ENCODE results near the gene CST5.

CST5 gene

DNA sequence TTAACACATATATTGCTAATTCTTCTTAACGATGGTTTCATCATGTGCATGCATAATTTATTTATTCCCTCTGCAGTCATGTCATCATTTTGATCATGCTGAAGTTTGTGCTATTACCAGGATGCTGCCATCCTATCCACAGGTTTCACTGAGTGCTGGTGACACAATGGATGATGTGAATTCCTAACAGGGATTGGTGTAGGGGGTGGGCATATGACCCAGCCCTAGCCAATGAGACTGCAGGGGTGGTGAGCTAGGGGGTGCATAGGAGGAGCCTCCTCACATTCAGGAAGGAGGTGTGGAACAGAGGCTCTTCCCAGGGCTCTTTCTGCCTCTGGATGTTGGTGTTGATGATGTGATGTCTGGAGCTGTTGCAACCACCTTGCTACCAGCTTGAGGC lies 7.5 kb downstream of the CST5 start:
- ATAC-seq, result no peak
- TF ChIP-seq BACH2 (CRISPR knock-in tag; IDR thresholded peaks at IDR 0.05; ENCODE audit: borderline replicate concordance) (no peak), ZFP30 (CRISPR knock-in tag; IDR thresholded peaks at IDR 0.05) (no peak), ZNF8 (CRISPR knock-in tag; IDR thresholded peaks at IDR 0.05) (no peak), ARNTL (CRISPR knock-in tag; IDR thresholded peaks at IDR 0.05; ENCODE audit: borderline replicate concordance, low read depth) (no peak), ZC3H10 (CRISPR knock-in tag; IDR thresholded peaks at IDR 0.05) (no peak), ZNF565 (CRISPR knock-in tag; conservative IDR thresholded peaks at IDR 0.05; ENCODE audit: low read depth) (no peak), ISL1 (CRISPR knock-in tag; IDR thresholded peaks at IDR 0.05) (no peak), GLIS3 (CRISPR knock-in tag; IDR thresholded peaks at IDR 0.05) (no peak), ESRRG (CRISPR knock-in tag; IDR thresholded peaks at IDR 0.05) (no peak), TCF4 (CRISPR knock-in tag; IDR thresholded peaks at IDR 0.05; ENCODE audit: borderline replicate concordance) (no peak), CSDC2 (CRISPR knock-in tag; IDR thresholded peaks at IDR 0.05) (no peak), RARB (CRISPR knock-in tag; IDR thresholded peaks at IDR 0.05) (no peak)
- TF ChIP-seq, protein P1, sequence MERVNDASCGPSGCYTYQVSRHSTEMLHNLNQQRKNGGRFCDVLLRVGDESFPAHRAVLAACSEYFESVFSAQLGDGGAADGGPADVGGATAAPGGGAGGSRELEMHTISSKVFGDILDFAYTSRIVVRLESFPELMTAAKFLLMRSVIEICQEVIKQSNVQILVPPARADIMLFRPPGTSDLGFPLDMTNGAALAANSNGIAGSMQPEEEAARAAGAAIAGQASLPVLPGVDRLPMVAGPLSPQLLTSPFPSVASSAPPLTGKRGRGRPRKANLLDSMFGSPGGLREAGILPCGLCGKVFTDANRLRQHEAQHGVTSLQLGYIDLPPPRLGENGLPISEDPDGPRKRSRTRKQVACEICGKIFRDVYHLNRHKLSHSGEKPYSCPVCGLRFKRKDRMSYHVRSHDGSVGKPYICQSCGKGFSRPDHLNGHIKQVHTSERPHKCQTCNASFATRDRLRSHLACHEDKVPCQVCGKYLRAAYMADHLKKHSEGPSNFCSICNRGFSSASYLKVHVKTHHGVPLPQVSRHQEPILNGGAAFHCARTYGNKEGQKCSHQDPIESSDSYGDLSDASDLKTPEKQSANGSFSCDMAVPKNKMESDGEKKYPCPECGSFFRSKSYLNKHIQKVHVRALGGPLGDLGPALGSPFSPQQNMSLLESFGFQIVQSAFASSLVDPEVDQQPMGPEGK (CRISPR knock-in tag; IDR thresholded peaks at IDR 0.05; ENCODE audit: borderline replicate concordance), result no peak
- TF ChIP-seq, protein P2, sequence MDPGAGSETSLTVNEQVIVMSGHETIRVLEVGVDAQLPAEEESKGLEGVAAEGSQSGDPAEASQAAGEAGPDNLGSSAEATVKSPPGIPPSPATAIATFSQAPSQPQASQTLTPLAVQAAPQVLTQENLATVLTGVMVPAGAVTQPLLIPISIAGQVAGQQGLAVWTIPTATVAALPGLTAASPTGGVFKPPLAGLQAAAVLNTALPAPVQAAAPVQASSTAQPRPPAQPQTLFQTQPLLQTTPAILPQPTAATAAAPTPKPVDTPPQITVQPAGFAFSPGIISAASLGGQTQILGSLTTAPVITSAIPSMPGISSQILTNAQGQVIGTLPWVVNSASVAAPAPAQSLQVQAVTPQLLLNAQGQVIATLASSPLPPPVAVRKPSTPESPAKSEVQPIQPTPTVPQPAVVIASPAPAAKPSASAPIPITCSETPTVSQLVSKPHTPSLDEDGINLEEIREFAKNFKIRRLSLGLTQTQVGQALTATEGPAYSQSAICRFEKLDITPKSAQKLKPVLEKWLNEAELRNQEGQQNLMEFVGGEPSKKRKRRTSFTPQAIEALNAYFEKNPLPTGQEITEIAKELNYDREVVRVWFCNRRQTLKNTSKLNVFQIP (CRISPR knock-in tag; IDR thresholded peaks at IDR 0.05; ENCODE audit: borderline replicate concordance, low read depth), result no peak
- TF ChIP-seq, protein P3, sequence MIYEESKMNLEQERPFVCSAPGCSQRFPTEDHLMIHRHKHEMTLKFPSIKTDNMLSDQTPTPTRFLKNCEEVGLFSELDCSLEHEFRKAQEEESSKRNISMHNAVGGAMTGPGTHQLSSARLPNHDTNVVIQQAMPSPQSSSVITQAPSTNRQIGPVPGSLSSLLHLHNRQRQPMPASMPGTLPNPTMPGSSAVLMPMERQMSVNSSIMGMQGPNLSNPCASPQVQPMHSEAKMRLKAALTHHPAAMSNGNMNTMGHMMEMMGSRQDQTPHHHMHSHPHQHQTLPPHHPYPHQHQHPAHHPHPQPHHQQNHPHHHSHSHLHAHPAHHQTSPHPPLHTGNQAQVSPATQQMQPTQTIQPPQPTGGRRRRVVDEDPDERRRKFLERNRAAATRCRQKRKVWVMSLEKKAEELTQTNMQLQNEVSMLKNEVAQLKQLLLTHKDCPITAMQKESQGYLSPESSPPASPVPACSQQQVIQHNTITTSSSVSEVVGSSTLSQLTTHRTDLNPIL (CRISPR knock-in tag; IDR thresholded peaks at IDR 0.05; ENCODE audit: low read depth), result no peak
- TF ChIP-seq, protein P4, sequence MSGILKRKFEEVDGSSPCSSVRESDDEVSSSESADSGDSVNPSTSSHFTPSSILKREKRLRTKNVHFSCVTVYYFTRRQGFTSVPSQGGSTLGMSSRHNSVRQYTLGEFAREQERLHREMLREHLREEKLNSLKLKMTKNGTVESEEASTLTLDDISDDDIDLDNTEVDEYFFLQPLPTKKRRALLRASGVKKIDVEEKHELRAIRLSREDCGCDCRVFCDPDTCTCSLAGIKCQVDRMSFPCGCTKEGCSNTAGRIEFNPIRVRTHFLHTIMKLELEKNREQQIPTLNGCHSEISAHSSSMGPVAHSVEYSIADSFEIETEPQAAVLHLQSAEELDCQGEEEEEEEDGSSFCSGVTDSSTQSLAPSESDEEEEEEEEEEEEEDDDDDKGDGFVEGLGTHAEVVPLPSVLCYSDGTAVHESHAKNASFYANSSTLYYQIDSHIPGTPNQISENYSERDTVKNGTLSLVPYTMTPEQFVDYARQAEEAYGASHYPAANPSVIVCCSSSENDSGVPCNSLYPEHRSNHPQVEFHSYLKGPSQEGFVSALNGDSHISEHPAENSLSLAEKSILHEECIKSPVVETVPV (CRISPR knock-in tag; IDR thresholded peaks at IDR 0.05), result no peak
- TF ChIP-seq, protein P5, sequence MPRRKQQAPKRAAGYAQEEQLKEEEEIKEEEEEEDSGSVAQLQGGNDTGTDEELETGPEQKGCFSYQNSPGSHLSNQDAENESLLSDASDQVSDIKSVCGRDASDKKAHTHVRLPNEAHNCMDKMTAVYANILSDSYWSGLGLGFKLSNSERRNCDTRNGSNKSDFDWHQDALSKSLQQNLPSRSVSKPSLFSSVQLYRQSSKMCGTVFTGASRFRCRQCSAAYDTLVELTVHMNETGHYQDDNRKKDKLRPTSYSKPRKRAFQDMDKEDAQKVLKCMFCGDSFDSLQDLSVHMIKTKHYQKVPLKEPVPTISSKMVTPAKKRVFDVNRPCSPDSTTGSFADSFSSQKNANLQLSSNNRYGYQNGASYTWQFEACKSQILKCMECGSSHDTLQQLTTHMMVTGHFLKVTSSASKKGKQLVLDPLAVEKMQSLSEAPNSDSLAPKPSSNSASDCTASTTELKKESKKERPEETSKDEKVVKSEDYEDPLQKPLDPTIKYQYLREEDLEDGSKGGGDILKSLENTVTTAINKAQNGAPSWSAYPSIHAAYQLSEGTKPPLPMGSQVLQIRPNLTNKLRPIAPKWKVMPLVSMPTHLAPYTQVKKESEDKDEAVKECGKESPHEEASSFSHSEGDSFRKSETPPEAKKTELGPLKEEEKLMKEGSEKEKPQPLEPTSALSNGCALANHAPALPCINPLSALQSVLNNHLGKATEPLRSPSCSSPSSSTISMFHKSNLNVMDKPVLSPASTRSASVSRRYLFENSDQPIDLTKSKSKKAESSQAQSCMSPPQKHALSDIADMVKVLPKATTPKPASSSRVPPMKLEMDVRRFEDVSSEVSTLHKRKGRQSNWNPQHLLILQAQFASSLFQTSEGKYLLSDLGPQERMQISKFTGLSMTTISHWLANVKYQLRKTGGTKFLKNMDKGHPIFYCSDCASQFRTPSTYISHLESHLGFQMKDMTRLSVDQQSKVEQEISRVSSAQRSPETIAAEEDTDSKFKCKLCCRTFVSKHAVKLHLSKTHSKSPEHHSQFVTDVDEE (CRISPR knock-in tag; IDR thresholded peaks at IDR 0.05), result no peak

- no peak for ATAC-seq
- TF ChIP-seq ZNF70 (CRISPR knock-in tag; IDR thresholded peaks at IDR 0.05) (no peak), ESRRG (CRISPR knock-in tag; IDR thresholded peaks at IDR 0.05) (no peak), GLIS3 (CRISPR knock-in tag; IDR thresholded peaks at IDR 0.05) (no peak), ZFP3 (CRISPR knock-in tag; IDR thresholded peaks at IDR 0.05) (no peak), CSDC2 (CRISPR knock-in tag; IDR thresholded peaks at IDR 0.05) (no peak), ISL1 (CRISPR knock-in tag; IDR thresholded peaks at IDR 0.05) (no peak)
- TF ChIP-seq, protein P4 (CRISPR knock-in tag; IDR thresholded peaks at IDR 0.05), result no peak
- TF ChIP-seq, protein P5 (CRISPR knock-in tag; IDR thresholded peaks at IDR 0.05), result no peak
Measured at GRCh38 chr20:23870461-23870860, 9.1 kb downstream of the CST5 start.

Data from SK-N-SH treated with all-trans-retinoic acid at 6 μM for 48 hours (cell line).